ENCODE results near the gene RPL36A.

RPL36A gene

DNA sequence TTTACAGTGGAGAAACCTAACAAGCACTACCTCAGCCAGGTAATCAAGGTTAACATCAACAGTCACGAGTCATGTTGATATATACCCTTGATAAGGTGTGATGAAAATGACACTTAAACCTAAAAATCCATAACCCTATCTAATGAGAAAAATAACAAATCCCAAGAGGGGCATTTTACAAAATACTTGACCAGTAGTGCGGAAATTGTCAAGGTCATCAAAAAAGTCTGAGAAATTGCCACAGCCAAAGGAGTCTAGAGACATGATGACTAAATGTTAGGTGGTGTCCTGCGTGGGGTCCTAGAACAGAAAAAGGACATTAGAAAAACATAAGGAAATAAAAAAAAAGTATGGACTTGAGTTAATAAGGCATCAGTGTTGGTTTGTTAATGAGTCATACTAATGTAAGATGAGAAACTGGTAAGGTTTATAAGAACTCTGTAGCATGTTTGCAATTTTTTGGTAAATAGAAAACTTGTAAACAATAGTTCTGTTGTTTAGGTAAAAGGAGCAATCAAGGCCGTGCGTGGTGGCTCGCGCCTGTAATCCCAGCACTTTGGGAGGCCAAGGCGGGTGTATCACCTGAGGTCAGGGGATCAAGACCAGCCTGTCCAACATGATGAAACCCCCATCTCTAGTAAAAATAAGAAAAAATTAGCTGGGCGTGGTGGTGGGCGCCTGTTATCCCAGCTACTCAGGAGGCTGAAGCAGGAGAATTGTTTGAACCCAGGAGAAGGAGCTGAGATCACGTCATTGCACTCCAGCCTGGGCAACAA is 2.9 kb downstream of the RPL36A start:
- no peak for DNase-seq (ENCODE audit: low read depth)

DNA sequence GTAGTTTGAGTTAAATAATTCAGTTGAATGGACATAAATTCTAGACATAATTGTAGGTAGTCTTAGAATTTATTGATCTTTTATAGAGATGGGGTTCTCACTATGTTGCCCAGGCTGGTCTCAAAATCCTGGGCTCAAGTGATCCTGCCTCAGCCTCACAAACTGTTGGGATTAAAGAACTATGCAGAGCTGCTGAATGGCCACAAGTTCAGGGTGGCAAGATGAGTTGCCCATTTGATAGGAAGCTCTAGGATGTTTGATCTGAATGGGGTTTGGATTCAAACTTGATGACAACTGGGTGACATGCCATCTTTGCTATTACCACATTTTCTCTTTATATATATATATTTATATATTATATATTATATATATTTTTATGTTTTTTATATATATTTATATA is 3.6 kb downstream of the RPL36A start:
- no peak for DNase-seq (ENCODE audit: low read depth)

DNA sequence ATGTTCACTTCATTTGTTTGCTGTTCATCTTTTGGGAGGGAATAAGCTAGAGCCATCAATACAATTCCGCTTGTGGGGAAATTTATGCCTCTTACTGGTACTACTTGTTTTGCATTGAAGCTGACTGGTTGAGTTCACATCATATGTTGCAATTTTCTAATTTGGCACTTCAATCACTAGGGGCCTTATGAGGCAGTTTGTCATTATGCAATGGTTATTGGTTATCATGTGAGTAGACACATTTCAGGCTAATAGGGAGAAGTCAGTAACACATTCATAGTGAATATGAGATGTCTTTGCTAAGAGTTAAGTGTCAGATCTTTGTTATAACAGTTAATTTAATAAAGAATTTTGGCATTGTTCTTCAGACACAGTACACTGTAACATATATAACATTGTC is 5.0 kb downstream of the RPL36A start:
- DNase-seq (ENCODE audit: low read depth), result no peak

DNA sequence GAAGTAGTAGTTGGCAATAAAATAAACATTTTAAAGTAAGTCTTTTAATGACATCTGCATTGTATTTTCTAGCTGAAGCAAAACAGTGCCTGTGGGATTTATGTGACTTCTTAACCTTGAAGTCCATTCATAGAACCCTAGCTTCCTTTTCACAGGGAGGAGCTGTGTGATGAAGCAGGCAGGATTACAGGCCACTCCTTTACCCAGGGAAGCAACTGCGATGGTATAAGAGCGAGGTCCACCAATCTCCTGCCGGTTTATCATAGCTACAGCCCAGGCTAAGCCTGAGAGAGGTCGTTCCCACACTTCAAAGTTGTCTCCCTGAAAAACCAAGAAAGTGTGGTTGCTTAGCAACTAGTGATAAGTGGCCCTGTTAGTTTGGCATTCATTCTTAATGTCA is 7.0 kb downstream of the RPL36A start:
- DNase-seq (ENCODE audit: low read depth), result no peak

DNA sequence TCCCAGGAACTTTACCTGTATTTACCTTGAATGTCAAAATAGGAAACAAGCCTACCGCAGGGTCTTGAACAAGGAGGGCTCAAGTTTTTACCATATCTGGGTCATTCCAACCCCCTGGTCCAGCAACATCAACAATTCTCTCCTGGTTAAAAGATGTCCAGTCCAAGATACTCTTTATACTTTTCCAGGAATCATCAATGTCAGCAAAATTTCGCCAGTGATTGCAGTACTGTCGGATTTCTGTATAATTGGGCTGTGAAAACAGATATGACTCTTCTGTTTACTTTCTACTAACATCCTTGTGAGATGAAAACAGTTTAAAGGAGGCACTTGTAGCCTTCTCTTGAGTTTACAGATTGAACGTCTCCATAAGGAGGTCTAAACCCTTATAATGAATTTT is 7.9 kb downstream of the RPL36A start:
- DNase-seq (ENCODE audit: low read depth), result no peak

DNA sequence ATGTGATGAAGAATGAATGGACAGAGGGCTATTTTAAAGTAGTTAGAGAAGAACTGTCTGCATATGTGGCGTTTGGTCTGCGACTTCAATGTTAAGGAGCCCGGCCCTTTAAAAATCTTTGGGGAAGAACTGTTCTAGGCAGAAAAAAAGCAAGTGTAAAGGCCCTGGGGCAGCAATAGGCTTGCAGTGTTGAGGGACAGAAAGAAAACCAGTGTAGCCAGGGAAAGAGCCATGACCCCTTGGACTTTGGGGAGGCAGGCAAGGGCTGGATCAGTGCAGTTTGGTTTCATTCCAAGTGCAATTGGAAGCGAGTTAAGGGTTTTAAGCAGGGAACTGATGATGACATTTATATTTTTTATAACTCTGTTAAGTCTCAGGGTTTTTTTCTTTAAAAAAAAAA is 9.0 kb downstream of the RPL36A start:
- no peak for DNase-seq (ENCODE audit: low read depth)

DNA sequence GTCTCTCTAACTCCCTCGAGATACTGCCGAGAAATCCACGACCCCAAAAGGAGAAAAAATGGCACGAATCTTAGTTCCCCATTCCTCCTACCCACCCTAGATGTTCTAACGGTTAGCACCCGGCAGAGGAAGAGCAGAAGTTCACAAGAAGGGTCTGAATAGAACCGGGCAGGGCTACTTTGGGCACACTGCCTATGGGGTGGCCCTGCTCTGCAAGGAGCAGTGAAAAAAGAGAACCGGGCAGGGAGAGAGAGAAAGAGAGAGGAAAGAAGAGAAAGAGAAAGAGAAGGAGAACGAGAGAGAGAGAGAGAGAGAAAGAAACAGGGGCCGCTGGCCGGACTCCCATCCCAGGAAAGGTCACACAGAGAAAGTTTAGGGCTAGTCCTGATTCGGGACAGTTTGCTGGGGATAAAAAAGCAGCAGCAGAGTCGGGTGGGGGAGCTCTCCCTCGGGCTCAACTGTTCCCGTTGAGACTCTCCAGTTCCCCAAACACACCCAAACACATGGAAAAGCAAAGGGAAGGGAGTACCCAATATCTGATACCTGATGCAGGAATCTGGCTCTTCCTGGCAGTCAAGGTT is 16.4 kb downstream of the RPL36A start:
- no peak for DNase-seq (ENCODE audit: low read depth)

DNA sequence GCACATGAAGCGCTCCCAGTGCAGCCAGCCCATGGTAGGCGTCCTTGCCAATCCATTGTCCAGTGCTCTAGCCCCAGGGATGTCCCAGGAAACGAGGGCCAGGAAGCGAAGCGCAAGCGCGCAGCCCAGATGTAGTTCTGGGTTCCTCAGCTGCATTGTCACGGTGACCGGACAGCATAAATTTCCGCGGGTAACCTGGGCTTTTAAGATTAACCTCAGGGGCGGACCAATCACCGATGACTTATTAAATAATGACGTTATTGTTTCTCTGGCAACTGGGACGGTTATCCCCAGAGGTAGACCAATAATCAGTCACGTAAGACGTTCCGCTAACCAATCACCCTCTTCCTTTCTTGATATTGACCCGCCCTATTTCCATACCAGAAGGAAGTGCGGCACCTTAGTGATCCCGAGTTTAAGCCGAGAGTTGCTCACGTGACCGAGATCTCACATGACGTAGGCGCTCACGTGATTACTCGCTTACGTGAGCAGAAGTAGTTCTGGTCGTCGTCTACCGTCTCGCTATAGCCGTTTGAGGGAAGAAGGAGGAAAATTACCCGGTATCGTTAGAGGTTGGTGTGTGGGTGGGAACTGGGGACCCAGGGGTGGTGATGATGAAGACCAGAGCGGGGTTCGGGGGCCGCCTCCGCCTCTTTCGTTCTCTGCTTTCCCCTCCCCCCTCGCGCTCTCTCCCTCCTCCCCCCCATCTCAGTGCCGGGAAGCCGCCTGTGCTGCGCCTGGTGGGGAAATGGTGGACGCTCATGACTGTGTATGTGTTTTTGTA is 17.1 kb downstream of the RPL36A start, which contains the start of the genes GLA and HNRNPH2:
Gene GLA (minus strand): TSS at position 178 of the 784 bp plus-strand sequence. CDS start 22 bp downstream, at position 156.
Gene HNRNPH2 (plus strand): TSS at position 475 of the 784 bp plus-strand sequence. CDS start 3,767 bp downstream, outside the sequence.
- DNase-seq (ENCODE audit: low read depth), result peak; percentile 85

DNA sequence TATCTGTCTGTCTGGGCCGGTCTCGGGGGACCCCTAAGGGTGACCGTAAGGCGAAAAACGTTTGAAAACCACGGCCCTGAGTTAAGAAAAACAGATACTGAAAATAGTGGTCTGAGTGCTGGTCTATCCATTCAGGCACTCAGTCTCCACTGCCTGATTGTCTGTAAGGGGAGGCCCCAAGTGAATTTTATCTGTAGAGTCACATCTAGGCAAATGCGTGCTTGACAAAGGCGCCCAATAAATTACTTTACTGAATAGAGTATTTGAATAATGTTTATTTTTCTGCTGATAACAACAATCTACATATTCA is 17.7 kb downstream of the RPL36A start:
- DNase-seq (ENCODE audit: low read depth), result no peak

DNA sequence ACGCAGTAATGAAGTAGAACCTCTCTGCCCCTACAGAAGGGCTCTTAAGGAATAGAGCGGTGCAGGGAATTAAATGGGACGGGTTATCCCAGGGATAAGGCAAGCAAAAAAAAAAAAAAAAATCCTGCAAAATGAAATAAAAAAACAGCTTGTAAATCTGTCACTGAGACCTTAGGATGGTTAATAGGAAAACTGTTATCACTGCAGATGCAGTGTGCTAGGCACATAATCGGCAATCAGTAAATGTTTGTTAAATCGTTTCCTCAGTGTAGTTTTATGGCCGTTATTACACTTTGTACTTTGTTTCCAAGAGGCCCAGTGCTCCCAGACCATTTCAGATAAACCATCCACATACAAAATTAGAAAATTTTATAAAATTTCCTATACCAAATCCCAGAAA is 18.2 kb downstream of the RPL36A start:
- DNase-seq (ENCODE audit: low read depth), result no peak

DNA sequence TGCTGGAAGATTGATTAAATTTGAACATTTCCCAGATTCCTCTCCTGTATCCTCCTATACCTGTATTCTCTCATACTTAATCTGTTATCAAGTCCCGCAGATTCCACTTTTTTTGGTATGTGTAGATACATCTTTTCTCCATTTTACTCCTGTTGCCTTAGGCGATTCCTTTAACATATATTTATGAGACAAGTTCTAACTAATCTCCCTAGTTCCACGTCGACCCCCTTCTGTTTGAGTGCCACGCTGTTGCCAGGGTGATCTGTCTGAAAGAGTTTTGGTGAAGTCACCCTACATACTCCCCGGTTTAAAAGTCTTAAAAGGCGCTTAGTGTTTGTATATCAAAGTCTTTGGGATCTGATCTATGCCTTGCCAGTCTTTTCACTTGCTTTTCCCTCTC is 19.6 kb downstream of the RPL36A start:
- no peak for DNase-seq (ENCODE audit: low read depth)

DNA sequence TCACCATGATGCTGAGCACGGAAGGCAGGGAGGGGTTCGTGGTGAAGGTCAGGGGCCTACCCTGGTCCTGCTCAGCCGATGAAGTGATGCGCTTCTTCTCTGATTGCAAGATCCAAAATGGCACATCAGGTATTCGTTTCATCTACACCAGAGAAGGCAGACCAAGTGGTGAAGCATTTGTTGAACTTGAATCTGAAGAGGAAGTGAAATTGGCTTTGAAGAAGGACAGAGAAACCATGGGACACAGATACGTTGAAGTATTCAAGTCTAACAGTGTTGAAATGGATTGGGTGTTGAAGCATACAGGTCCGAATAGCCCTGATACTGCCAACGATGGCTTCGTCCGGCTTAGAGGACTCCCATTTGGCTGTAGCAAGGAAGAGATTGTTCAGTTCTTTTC is 21.2 kb downstream of the RPL36A start:
- DNase-seq (ENCODE audit: low read depth), result no peak

DNA sequence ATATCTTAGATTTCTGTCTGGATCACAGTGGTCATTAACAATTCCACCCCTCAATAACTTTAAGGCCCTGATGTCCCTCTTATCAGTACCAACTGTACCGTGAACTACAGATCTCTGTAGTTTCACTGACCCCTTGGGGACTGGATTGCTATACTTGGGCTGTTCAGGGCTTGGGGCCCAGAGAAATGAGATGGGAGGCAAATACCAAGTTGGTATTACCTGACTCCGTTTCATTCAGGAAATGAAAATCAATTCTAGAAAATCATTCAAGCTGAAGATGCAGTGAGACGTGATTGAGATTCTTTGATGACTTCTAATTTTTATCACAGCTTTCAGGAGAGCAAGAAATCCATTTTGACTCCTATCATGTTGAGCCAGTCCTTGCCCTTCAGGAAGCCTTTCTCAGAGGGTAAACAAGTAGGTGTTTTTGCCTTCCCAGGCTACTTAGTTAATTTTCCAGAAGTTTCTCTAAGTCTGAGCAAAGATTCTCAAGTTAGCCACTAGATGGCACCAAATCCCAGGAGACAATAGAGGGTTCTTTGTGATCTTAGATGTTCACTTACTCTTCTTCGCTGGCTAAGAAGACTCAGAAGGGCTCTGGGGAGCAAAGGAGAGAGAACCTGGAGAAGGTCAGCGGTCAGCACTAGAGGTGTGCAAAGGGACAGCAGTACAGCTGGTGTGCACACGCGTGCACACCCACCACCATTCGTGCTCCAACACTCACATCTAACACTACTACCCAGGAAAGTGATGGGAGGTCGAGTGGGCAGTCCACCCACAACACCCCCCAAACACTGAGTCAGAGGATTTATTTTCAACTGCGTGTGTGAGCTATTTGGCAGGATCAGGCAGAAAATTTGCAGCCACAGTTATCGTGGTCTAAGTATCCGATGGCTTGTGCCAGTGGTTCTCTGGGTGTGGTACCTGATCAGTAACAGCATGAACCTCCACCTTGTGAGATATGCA is 24.7 kb downstream of the RPL36A start:
- DNase-seq (ENCODE audit: low read depth), result peak; percentile 20

DNA sequence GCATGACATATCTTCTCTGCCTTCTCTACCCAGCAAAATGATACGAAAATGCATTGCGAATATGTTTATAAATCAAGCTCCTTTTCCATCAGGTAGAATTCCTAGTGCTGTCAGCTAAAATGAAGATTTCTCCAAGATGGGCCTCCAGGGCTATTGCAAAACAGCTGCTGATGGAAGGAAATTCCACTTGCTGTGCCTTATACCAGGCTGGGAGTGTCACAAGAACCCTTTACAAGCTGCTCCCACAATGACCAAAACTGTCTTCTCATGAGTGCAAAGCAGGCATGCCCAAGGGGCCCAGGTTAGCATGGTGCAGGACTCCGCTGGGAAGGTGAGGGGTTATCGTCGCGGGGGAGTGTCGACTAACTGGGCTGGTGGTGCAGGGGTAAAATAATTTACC is 25.9 kb downstream of the RPL36A start:
- no peak for DNase-seq (ENCODE audit: low read depth)

DNA sequence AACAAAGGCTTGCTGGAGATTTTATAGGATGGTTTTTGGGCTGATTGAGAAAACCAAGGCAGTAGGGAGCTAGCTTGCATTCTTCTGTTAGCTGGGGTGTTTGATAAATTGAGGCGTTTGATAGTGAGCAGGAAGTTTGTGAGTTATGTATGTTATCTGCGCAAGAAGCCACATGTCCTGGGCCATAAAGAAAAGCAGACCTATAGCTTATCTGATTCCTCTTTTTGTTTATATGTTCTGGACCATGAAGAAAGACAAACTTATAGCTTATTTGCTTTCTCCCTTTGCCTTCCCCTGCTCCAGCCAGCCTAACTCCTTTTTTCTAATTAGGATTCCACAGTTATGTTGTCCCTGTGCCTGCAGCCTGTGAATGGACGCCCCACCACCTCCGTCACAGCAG is 26.4 kb downstream of the RPL36A start:
- no peak for DNase-seq (ENCODE audit: low read depth)

DNA sequence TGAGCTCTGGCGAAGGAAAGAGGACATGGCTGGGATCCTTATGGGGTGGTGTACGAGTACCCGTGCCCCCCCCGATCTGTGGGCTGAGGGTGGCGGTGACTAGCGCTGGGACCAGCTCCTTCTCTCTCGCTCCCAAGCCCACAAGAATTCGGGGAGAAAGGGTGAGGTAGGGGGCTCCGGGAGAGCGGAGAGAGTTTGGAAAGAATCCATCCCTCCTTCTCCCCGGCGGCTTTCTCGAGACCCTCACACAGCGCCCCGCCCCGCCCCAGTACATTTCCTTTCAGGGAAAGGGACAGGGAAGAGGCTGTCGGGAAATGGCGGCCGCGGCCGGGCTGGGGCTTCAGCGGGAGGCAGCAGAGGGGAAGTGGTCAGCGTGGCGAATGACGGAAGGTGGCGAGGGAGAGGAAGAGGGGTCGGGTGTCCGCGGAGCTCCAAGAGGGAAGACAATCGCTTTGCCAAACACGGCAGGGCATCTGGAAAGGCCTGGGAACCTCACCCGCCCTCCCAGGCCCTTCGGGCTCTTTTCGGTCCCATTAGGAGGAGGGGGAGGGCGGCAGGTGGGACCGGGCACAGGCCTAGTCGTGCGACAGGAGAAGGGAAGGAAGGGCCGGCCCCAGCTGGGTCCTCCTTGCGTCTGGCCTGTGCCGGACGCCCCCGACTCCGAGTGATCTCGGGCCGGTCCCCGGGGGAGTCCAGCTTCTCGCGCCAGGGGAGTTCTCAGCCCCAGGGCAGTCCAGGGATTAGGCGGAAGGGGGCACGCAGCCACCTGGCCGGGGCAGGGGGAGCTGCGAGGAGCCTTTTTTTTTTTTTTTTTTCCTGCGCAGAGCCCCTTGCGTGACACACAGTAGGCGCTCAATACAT is 27.4 kb downstream of the RPL36A start:
- DNase-seq (ENCODE audit: low read depth), result no peak

DNA sequence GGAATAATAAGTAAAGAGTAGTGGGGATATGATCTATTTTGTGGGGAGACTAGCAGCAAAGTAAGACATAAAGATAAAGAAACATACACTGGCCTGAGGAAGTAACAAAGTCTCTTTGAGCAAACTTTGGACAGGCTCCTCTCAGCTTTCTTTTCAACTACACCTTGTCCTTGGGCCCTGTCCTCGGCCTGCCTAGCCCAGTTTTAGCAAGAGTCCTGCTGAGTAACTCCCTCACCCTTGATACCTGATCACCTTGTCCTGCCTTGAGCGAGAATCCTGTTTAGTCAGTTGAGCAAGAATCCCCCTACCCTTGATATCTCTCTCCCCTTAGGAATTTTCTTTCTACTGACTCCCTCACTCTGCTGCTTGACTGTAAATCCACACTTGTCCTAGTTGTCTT is 28.7 kb downstream of the RPL36A start:
- DNase-seq (ENCODE audit: low read depth), result no peak

DNA sequence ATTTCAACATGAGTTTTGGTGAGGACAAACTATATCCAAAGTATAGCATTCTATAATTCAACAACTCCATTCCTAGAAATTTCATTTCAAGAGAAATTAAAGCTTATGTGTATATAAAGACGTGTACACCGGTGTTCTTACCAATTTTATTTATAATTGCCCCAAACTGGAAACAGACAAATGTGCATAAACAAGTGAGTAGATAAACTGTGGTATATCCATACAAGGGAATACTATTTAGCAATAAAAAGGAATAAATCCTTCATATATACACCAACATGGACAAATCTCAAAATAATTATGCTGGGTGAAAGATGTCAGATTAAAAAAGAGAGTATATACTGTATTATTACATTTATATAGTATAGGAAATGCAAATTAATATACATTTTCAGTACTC is 37.1 kb downstream of the RPL36A start:
- DNase-seq (ENCODE audit: low read depth), result no peak

DNA sequence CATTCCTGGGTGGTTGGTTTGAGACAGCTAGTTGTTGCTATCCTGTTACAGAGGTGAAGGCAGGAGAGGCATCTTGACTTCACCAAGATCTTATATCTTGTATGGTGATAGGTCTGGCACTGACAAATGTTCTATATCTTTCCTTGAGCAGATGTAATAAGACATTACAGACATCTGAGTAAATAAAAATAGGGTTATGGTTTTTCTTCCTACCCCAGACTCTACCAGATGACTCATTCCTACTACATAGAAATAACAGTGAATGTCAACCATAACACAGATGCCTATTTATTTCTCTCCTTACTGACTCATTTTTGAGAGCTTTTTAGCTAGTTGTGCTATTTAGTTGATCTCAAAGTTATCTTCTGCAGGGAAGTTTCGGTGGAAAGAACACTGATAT is 39.1 kb downstream of the RPL36A start:
- DNase-seq (ENCODE audit: low read depth), result no peak

DNA sequence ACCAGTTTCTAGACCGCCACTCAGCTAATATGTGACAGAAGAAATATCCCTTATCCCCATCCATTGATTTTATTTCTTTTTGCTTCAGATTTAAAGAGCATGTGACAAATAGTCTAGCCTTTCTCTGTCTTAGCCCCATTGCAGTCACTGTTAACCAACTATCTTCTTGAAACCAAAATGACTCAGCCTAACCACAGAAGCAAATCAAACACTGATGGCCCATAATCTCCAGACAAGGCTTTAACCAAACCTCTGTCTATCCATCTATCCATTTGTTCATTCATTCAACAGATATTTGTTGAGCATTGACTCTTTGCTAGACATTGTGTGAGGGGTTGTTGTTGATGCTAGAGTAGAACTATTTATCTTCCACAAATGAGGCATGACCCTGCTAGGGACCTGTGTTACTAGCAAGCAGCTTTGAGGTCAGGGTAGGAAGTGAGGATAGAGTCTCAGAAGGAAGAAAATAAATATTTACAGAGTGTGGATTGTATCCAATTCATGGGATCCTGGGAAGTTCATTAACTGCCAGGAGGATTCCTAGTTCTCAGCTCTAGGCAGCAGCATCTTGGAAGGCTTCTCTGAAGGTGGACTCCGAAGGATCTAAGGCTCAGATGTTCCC is 39.8 kb downstream of the RPL36A start:
- no peak for DNase-seq (ENCODE audit: low read depth)

Measured in T follicular helper cell (primary cell).